Peyer's patch (tissue), 4 donors: ENCODE measurements around the gene ANKUB1. TPM values are rescaled to one million over a fixed set of nuclear protein-coding genes. Genes with fewer than 3 reads are reported as not detected.

Experiments used
- DNase-seq, 3 donors: peaks; one replicate each; pipeline ENCODE4 v3.0.0-alpha.2; 2017 to 2019
- H3K27ac ChIP-seq, 4 donors: fragments of 200-600 bp; sonication (generic); one replicate each; pipeline ENCODE4 v1.5.1; 2016 to 2019
- H3K27me3 ChIP-seq, 2 donors: fragments of 200-600 bp; sonication (generic); one replicate each; pipeline ENCODE4 v1.5.1; 2019
- H3K36me3 ChIP-seq, 3 donors: fragments of 200-600 bp; sonication (generic); one replicate each; pipeline ENCODE4 v1.5.1; 2016 to 2019
- H3K4me1 ChIP-seq, 4 donors: fragments of 200-600 bp; sonication (generic); one replicate each; pipeline ENCODE4 v1.5.1; 2016 to 2019
- H3K4me3 ChIP-seq, 4 donors: fragments of 200-600 bp; sonication (generic); 1 replicate in 3 of 4; 2 replicates in 1 of 4; pipeline ENCODE4 v1.5.1; 2016 to 2019; ENCODE audit warnings: mild to moderate bottlenecking in 1 of 4
- H3K9me3 ChIP-seq, 4 donors: fragments of 200-600 bp; sonication (generic); one replicate each; pipeline ENCODE4 v1.5.1; 2016 to 2019; ENCODE audit warnings: mild to moderate bottlenecking in 1 of 4
- POLR2A ChIP-seq, 2 donors: fragments of 450-650 bp; IDR thresholded peaks; one replicate each; pipeline ENCODE4 v1.5.1; 2017; ENCODE audit warnings: antibody characterized with exemption in 2 of 2, mild to moderate bottlenecking in 2 of 2, moderate library complexity in 2 of 2
- total RNA-seq, 4 donors: library from RNA; depleted of rRNA; stranded (reverse); fragments of >200 nt; gene quantifications; one replicate each; pipeline ENCODE4 v1.1.0, GENCODE V29; 2016
- TF ChIP-seq, protein P1 (sequence below), 6 experiments: fragments of 450-650 bp in 4 of 6; fragments of 200-600 bp in 2 of 6; sonication (generic) in 1 of 6; IDR thresholded peaks; one replicate each; pipeline ENCODE4 v1.5.1; 2017 to 2019; ENCODE audit warnings: antibody characterized with exemption in 6 of 6, mild to moderate bottlenecking in 3 of 6, moderate library complexity in 1 of 6

Gene ANKUB1
- total RNA-seq, 4 donors from 2014 or later: not detected

DNA sequence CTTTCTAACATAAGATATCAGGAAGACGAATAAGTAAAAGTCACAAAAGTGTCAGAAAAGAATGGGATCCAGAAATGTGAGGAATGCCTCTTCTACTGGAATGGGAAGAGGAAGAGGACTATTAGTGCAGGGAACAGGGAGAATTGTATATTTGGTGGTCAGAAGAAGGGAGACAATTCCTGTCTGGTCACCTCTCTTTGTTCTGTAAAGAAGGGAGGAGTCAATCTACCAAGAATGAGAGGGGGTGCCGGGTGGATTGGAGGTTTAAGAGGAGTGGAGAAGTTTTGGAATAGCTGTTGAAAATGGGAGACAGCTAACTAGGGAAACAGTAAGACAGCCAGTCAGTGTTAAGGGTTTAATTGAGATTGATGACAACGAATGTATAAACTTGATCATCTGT lies 60.1 kb downstream of the ANKUB1 start:
- Histone ChIP-seq H3K36me3 (no peaks in the 10 kb centered on the region), H3K9me3 (no peaks in the 10 kb centered on the region), H3K27me3 (no peaks in the 10 kb centered on the region), H3K27ac (no peak overlapping the region), H3K4me3 (no peak overlapping the region), H3K4me1 (no peaks in the 10 kb centered on the region)
- no peak for DNase-seq
- TF ChIP-seq POLR2A (IDR thresholded peaks at IDR 0.05): no peak
- TF ChIP-seq, protein P1, sequence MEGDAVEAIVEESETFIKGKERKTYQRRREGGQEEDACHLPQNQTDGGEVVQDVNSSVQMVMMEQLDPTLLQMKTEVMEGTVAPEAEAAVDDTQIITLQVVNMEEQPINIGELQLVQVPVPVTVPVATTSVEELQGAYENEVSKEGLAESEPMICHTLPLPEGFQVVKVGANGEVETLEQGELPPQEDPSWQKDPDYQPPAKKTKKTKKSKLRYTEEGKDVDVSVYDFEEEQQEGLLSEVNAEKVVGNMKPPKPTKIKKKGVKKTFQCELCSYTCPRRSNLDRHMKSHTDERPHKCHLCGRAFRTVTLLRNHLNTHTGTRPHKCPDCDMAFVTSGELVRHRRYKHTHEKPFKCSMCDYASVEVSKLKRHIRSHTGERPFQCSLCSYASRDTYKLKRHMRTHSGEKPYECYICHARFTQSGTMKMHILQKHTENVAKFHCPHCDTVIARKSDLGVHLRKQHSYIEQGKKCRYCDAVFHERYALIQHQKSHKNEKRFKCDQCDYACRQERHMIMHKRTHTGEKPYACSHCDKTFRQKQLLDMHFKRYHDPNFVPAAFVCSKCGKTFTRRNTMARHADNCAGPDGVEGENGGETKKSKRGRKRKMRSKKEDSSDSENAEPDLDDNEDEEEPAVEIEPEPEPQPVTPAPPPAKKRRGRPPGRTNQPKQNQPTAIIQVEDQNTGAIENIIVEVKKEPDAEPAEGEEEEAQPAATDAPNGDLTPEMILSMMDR (IDR thresholded peaks at IDR 0.05): no peak

DNA sequence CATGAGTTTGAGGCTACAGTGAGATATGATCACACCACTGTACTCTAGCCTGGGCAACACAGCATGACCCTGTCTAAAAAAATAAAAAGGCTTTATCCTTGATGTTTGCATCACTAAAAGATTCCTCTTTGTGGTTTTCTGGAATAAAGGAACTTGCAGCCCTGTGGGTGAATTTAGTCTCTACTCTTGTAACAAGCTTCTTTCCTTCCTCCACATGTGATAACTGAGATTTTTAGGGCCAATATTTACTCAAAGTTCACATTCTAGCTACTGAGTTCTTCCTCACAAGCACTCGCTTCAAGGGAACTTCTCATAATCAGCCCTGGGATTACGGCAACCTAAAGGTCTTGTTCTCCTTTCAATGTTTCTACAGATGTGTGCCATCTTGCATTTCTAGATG lies 64.7 kb downstream of the ANKUB1 start:
- no peaks in the 10 kb centered on the region for H3K4me1 ChIP-seq
- no peak overlapping the region for H3K4me3 ChIP-seq
- no peak for DNase-seq
- no peaks in the 10 kb centered on the region for H3K36me3 ChIP-seq
- TF ChIP-seq, protein P1 (IDR thresholded peaks at IDR 0.05): no peak
- TF ChIP-seq POLR2A (IDR thresholded peaks at IDR 0.05): no peak
- no peak overlapping the region for H3K27ac ChIP-seq
- no peaks in the 10 kb centered on the region for H3K9me3 ChIP-seq
- H3K27me3 ChIP-seq: no peaks in the 10 kb centered on the region

DNA sequence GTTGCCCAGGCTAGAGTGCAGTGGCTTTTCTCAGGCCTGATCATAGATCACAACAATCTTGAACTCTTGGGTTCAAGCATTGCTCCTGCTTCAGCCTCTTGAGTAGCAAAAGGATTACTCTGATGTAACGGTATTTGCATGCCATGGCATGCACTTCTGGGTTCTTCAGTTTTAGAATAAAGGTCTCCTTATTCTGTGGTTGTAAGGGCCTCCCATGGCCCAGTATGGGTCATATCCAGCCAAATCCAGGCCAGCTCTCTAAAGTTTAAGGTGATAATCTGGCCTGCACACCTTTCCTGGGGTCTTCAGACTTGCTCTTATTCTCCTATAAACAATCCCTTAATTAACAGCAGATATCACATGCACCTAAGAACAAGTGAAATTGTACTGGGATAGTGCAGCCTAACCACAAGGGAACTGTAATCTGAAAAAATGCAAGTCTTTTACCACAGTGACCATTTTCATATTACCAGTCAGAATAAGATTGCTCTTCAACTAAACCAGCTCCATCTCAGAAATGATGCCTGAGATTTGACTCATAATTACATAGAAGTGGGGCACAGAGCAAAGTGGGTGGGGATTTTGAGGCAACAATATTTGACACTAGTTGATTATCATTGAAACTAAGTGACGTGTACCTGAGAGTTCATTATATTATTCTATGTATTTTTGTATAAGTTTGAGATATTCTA lies 65.5 kb downstream of the ANKUB1 start:
- no peaks in the 10 kb centered on the region for H3K27me3 ChIP-seq
- TF ChIP-seq, protein P1 (IDR thresholded peaks at IDR 0.05): no peak
- TF ChIP-seq POLR2A (IDR thresholded peaks at IDR 0.05): no peak
- H3K36me3 ChIP-seq: no peaks in the 10 kb centered on the region
- H3K9me3 ChIP-seq: no peaks in the 10 kb centered on the region
- no peak for DNase-seq
- no peak overlapping the region for H3K27ac ChIP-seq
- no peak overlapping the region for H3K4me3 ChIP-seq
- no peaks in the 10 kb centered on the region for H3K4me1 ChIP-seq

DNA sequence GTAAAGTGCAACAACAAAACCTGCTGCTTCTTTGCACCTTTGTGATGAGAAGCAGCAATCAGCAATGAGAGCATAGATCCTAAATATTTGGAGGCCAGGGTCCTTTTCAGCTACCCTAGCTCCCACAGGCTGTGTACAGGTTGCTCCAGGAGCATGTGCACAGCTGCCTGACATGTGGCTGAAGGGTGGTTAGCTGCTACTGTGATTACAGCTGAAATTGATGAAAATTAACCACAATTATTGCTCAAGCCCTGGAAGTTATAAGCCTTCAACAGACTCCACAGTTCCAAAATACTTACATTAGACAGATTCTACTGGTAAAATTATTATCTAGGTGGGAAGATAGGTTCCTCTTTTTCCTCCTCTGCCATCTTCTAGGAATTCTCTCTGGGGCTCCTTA lies 68.6 kb downstream of the ANKUB1 start:
- TF ChIP-seq, protein P1 (IDR thresholded peaks at IDR 0.05): no peak
- no peak for TF ChIP-seq POLR2A (IDR thresholded peaks at IDR 0.05)
- no peaks in the 10 kb centered on the region for H3K9me3 ChIP-seq
- no peak for DNase-seq

DNA sequence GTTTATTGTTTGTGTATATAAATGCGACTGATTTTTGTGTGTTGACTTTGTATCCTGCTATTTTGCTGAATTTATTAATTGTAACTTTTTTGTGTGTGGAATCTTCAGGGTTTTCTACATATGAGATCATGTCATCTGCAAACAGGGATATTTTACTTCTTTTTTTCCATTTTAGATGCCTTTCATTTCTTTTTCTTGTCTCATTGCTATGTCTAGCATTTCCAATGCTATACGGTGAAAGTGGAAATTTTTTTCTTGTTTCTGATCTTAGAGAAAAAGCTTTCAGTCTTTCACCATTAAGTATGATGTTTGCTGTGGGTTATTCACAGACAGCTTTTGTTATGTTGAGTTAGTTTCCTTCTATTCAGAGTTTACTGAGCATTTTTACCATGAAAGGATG lies 71.4 kb downstream of the ANKUB1 start:
- H3K27me3 ChIP-seq: no peaks in the 10 kb centered on the region
- TF ChIP-seq, protein P1 (IDR thresholded peaks at IDR 0.05): no peak
- TF ChIP-seq POLR2A (IDR thresholded peaks at IDR 0.05): no peak

More for the DNA sequence above, 68.6 kb downstream of the ANKUB1 start:
- Histone ChIP-seq H3K4me1 (no peaks in the 10 kb centered on the region), H3K27me3 (no peaks in the 10 kb centered on the region), H3K4me3 (no peak overlapping the region), H3K27ac (no peak overlapping the region), H3K36me3 (no peaks in the 10 kb centered on the region)

More for the DNA sequence above, 71.4 kb downstream of the ANKUB1 start:
- Histone ChIP-seq H3K27ac (no peak overlapping the region), H3K4me1 (no peaks in the 10 kb centered on the region), H3K9me3 (no peaks in the 10 kb centered on the region), H3K36me3 (no peaks in the 10 kb centered on the region), H3K4me3 (no peak overlapping the region)
- no peak for DNase-seq
